ENCODE data around the gene ANGPTL8. TPM values are rescaled to one million over a fixed set of nuclear protein-coding genes. Genes with fewer than 3 reads are reported as not detected.

The ANGPTL8 gene
- total and polyA plus RNA-seq, 2 of the 13 experiments (the other 11 are each of a cell fraction or from before 2014, with no cell fraction given) = 27.3 to 243 TPM

DNA sequence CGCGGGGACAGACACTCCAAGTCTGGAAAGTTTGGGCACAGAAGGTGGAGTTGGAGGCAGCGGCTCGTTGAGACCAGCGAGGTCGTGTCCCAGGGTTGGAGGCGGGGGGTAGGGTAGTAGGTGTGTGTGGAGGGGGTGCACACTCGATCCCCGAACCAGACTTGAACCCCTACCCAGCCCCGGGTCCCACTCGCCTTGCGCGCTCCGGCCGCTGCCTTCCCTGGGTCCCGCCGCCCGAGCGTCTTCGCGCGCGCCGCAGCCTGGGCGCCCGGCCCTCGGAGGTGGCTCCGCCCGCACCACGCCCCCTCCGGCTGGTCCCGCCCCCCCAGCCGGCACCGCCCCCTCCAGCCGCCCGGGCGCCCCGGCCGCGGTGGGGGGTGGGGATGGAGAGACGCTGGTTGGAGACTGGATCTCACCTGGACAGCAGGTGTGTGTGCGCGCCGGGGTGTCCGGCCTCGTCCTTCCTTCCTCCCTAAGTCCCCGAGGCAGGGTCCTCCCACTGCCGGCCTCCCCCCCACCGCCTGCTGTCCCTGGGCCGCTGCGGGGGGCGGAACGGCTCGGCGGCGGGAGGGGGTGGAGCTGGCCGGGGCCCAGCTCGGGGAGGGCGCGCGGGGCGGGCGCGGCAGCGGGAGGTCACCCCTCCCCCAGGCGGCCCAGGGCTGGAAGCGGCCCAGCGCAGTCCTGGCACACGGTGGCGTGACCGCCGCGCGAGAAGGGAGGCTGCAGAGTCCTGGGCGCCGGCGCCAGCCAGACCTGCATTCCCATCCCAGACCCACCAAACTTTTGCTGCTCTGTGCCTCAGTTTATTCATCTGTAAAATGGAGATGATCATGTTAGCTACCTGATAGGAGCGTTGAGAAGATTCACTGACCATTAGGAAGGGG is 41.9 kb upstream of the ANGPTL8 start, which contains the start of gene KANK2 (continued):
- TF ChIP-seq MEF2D (CRISPR knock-in tag; IDR thresholded peaks at IDR 0.05) (no peak), ZBTB7B (CRISPR knock-in tag; IDR thresholded peaks at IDR 0.05) (0 out of 2 replicates have a peak, but pooled peaks have one; percentile 30), ZNF496 (CRISPR knock-in tag; IDR thresholded peaks at IDR 0.05; ENCODE audit: insufficient replicate concordance) (no peak), ELK4 (CRISPR knock-in tag; IDR thresholded peaks at IDR 0.05; ENCODE audit: borderline replicate concordance) (no peak), IRF2 (CRISPR knock-in tag; IDR thresholded peaks at IDR 0.05) (no peak), ZNF101 (CRISPR knock-in tag; IDR thresholded peaks at IDR 0.05; ENCODE audit: borderline replicate concordance, low read depth) (no peak), RFX3 (CRISPR knock-in tag; IDR thresholded peaks at IDR 0.05) (no peak), ZNF776 (CRISPR knock-in tag; IDR thresholded peaks at IDR 0.05) (0 out of 2 replicates have a peak, but pooled peaks have one; percentile 28), MYPOP (CRISPR knock-in tag; IDR thresholded peaks at IDR 0.05) (no peak; the same call in 1 of the 2 replicates), ZNF567 (CRISPR knock-in tag; IDR thresholded peaks at IDR 0.05; ENCODE audit: borderline replicate concordance) (no peak), CENPBD1 (CRISPR knock-in tag; IDR thresholded peaks at IDR 0.05; ENCODE audit: borderline replicate concordance, low read depth) (no peak), ZSCAN5A (CRISPR knock-in tag; IDR thresholded peaks at IDR 0.05; ENCODE audit: borderline replicate concordance) (no peak), ZNF746 (CRISPR knock-in tag; IDR thresholded peaks at IDR 0.05) (peak; percentile 43; the same call in 1 of the 2 replicates)
- TF ChIP-seq, protein P1, sequence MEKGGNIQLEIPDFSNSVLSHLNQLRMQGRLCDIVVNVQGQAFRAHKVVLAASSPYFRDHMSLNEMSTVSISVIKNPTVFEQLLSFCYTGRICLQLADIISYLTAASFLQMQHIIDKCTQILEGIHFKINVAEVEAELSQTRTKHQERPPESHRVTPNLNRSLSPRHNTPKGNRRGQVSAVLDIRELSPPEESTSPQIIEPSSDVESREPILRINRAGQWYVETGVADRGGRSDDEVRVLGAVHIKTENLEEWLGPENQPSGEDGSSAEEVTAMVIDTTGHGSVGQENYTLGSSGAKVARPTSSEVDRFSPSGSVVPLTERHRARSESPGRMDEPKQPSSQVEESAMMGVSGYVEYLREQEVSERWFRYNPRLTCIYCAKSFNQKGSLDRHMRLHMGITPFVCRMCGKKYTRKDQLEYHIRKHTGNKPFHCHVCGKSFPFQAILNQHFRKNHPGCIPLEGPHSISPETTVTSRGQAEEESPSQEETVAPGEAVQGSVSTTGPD (CRISPR knock-in tag; IDR thresholded peaks at IDR 0.05) = 0 out of 2 replicates have a peak, but pooled peaks have one; percentile 41
- TF ChIP-seq, protein P2, sequence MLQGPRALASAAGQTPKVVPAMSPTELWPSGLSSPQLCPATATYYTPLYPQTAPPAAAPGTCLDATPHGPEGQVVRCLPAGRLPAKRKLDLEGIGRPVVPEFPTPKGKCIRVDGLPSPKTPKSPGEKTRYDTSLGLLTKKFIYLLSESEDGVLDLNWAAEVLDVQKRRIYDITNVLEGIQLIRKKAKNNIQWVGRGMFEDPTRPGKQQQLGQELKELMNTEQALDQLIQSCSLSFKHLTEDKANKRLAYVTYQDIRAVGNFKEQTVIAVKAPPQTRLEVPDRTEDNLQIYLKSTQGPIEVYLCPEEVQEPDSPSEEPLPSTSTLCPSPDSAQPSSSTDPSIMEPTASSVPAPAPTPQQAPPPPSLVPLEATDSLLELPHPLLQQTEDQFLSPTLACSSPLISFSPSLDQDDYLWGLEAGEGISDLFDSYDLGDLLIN (CRISPR knock-in tag; IDR thresholded peaks at IDR 0.05; ENCODE audit: borderline replicate concordance) = no peak

Data from HepG2 (cell line).